HG02610 (cell line): ENCODE results near the gene PGM1.

Source experiments
- ATAC-seq: cut with Tn5 transposase; IDR thresholded peaks from one replicate; pipeline ENCODE4 v1.9.1; 2021; ENCODE audit warnings: mild to moderate bottlenecking, moderate library complexity; ENCODE audit not compliant: unreplicated experiment

The PGM1 gene

DNA sequence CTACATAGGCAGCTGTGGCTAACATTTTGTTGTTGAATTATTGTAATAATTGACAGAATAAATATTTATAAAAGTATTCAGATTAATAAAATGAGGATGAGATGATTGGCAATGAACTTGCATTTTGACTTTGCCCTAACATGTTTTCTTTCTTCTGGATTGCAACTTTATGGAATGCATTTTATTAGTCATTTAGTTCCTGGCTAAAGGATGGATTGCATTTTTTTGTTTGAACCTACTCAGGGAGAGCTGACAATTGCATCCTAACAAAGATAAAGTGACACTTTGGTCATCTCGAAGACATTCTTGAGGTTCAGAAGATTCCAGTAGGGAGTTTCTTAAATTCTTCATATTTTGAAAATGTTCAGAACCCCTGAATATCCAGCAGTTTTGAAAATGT is 37.5 kb downstream of the PGM1 start:
- ATAC-seq = no peak

DNA sequence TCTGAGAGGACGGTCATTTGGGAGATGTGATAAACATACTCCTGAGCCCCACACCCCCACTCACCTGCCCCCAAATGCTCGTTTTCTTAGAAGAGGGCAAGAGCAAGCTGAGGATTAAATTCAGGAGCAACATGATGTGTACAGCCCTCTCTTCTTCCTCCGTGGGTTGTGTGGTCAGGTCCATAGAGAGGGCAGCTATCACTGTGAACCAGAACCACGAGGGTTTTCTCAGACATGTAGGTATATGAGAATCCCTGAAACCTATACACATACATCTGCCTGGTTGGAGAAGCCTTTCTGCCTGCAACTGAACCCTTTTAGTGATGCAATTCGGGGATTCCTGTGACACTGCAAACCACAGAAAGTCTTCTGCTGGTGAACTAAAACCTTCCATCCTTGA is 38.9 kb downstream of the PGM1 start:
- no peak for ATAC-seq

DNA sequence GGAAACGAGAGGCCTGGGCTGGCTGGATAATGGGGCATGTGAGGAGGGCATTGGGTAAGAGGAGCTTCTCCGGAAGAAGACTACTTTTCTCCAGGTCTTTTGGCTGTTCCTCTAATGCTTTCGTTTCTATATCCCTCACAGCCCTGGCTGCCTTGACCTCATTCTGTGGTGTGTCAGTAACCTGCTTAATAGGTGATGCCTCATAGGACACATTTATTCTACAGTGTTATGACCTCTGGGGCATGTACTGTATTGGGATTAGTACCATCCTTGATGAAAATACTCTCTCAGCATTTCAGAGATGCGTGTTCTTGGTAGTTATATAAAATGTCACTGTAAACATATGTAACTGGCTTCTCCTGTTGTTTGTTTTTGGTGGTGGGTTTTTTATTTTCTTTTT is 40.1 kb downstream of the PGM1 start:
- no peak for ATAC-seq

DNA sequence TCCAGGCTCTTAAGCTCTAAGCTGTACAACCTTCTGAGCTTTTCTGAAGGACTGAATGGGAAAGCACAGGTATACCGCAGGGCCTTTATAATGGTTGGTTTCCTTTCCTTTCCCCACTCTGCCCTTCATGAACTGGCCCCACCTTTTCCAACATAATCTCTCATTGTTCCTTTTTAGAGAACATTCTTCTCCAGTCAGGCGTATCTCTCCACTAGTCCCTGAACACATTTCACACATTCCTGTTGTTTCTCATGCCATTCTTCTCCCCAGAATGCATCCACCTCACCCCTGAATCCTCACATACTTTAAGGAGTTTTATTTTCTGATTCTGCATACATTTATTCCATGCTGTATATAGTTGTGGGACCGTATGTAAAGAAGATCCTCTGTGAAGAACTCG is 41.3 kb downstream of the PGM1 start:
- no peak for ATAC-seq

DNA sequence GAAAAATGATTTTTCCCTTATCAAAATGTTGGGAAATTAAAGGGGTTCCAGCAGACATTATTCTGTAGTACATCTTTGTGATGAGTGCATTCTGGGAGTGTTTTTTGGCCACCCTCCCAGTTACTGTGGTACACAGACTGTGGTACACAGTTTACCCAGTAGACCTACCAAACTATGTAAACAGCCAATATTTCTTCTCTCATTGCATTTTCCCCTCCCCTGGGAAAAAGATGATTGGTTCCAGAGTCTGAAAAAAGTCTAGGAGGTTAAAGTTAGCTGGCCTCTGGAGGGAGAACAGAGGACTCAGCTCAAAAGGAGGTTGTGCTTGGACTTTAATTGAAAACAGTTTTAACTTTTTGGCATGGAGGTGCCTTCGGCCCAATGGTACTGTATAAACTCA is 42.5 kb downstream of the PGM1 start:
- ATAC-seq = no peak

DNA sequence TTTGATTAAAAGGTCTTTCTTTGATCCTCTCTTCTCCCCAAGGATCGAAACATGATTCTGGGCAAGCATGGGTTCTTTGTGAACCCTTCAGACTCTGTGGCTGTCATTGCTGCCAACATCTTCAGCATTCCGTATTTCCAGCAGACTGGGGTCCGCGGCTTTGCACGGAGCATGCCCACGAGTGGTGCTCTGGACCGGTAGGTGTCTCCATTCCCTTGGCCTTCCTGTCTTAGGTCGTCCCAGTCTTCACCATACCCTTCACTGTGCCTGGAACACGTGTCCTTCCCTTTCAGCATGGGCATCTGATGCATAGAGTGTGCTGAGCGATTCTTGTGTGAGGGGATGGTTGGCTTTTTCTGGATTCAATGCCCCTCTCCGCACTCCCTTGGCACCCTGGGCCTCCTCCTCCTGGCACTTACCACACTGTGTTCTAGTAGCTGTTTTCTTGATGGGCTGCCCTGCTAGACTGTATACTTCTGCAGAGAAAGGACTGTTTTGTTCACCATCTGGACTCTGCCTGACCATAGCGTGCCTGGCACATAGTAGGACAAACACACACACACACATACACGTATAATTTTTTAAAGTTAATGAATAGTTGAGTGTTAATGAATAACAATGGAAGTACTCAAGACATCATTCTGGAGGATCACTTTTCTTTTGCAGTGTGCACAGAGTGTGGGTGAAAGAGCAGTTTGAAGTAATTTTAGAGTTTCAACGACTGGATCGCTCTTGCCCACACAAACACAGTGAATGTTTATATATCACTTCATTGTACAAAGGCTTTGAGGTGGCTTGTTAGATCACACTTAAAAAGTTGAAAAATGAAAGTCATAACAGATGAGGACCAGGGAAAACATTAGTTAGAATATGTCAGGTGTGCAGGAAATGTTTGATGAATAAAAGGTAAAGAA is 43.2 kb downstream of the PGM1 start:
- no peak for ATAC-seq

DNA sequence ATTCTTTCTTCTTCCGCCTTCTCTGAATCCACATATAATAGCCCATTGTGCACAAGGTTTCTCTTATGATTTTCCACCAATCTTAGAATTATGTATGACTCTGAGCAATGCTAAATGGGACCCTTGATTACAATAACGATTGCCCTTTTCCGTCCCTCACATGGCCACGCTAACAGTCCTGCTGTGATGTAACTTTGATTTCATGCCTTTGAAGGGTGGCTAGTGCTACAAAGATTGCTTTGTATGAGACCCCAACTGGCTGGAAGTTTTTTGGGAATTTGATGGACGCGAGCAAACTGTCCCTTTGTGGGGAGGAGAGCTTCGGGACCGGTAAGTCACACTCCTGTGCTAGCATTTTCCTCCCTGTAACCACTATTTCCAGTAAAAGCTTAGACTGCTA is 45.3 kb downstream of the PGM1 start:
- no peak for ATAC-seq

DNA sequence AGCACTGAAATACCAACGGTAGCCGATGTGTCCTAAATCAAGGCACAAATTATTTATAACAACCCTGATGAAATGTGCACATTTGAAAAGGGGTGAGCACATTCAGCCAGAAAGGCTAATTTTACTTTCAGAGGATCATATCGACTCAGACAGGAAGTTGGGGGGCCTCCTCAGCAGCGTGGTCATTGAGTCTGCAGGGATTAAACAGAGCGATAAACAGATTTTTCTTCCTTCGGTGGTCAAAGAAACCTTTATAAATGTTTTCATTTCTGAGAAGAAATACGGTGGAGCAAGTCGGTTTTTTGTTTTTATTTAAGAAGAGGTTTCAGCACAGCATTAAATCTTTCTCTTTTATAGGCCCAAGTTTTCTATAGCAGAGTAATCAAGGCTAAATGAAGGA is 45.7 kb downstream of the PGM1 start:
- no peak for ATAC-seq

DNA sequence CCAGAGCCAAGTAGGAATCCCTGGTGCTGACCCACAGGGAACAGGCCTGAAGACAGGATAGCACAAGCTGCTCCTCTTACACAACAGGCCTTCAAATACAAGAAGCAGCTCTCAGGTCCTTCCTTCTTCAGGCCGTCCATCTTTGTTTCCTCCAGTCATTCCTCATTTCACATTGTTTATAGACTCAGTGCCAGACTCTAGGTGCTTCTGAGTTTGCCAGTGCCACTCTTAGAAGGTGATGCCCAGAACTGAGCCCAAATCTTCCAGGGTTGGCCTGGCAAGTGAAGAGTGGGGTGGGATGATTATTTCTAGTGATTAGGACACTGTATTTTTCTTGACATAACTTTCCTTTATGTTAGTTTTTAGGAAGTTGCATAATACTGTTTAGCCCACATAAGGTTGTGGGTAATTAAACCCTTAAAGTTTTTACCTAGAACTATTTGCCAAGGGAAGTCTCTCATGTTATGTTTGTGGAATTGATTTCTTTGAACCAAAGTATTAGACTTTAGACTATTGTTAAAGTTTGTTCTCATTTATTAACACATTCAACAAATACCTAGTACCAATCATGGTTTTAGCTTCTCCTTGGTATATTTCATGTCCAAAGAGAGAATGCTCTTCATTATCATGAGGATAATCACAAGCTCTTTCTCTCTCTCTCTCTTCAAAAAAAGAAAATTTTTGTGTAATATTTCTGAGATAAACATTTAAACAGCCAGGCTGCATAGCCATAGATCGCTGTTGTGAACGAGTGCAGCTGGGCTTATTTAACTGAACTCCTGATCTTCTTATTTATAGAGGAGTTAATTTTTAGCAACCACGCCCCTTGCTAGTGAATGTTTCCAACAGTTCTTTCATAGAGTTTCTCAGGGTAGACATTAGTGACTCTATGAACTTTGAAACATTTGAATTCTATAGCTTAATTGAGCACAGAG is 47.7 kb downstream of the PGM1 start:
- no peak for ATAC-seq

DNA sequence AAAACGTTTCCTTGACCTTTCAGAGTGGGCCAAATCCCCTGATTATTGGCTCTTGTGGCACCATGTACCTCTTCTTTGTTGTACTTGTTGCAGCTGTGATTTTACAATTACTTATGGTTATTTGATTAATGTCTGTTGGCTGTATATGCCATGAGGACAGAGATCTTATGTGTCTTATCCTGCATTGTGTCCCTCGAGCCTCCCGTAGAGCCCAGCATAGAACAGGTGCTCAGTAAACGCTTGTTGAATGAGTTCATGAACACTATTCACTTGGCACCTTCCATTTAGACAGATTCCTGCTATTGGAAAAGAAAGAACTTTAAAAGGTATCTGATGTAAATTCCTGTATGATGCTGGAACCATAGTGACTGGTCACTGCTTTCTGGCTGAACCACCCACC is 48.4 kb downstream of the PGM1 start:
- no peak for ATAC-seq

DNA sequence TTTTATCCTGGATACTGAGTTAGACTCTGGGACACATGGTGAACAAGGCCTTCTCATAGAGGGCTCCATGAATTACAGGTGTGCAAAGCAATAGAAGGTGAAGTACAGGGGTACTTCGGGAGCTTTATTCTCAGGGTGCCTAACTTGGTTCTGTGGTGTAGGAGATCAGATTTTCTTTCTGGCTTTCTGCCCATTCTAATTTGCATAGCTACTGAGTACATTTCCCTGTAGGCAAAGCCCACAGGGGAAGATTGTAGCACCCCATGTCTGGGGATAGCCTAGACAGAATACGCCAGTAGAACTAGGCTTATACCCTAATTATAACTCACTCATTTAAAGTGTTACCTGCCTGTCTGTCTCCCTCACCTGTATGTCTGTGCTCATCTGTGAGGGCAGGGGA is 49.7 kb downstream of the PGM1 start:
- no peak for ATAC-seq

DNA sequence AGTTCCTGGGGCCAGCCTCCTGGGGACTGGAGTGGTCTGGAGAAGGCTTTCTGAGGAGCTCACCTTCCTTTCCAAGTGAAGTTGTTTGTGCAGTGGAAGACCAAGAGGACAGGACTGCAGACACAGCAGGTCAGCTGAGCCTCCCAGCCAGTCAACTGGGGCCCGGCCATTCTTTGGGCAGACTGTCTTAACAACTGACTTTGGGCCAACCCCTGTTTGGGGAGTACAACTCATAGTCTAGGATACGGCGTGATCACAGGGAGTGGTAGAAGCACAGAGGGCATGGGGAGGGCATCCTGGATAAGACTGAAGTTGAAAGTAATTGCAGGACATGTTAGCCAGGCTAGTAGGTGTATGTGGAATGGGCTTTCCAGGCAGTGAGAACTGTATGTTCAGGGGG is 50.3 kb downstream of the PGM1 start:
- no peak for ATAC-seq

DNA sequence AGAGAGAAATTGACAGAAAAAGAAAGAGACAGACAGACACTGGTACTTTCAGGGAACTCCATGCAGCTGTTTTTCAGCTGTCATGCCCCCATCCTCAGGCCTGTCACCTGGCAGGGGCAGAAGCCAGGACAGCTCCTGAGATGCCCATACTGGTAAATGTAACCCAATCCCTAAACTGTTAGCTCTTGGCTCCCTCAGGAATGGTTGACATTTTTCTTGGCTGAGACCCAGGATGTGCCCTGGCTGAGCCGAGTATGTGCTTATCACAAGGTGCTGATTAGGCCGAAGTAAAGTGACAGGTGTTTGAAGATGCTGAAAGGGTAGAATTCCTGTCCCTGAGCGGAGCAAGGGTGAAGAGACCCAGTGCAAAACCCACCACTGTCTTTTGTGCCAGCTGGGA is 50.7 kb downstream of the PGM1 start:
- no peak for ATAC-seq

DNA sequence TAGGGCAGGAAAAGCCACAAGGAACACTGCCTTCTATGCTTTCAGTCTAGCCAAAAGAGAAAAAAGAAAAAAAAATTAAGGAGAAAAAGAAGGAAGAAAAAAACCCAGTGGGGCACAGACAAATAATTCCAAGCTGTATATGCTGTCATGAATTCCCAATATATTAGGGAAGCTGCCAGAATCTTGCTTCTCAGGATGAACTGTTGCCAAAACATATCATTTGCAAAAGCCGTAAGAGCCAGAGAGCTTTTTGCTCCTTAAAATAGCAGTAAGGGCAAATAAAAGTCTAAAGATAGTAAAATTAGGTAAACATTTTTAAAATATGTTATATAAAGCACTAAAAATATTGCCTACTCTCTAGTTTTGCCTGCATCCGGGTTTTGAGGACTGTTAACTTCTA is 52.1 kb downstream of the PGM1 start:
- ATAC-seq = no peak

DNA sequence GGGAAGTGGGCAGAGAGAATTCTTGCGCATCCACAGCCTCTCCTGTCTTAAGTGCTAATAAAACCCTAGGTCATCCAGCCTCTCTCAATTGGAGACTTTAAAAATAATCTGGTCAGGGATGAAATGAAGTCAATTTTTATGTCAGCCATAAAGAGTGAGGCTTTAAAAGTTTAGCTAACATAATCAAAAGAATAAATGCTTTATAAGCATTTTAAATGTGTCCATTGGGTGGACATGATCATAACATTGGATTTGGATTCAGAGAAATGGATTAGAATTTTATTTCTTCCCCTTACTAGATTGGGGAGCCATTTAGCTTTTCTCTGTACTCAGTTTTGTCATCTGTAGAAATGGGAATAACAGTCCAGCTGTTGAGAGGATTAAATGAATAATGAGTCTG is 55.5 kb downstream of the PGM1 start:
- ATAC-seq = no peak

DNA sequence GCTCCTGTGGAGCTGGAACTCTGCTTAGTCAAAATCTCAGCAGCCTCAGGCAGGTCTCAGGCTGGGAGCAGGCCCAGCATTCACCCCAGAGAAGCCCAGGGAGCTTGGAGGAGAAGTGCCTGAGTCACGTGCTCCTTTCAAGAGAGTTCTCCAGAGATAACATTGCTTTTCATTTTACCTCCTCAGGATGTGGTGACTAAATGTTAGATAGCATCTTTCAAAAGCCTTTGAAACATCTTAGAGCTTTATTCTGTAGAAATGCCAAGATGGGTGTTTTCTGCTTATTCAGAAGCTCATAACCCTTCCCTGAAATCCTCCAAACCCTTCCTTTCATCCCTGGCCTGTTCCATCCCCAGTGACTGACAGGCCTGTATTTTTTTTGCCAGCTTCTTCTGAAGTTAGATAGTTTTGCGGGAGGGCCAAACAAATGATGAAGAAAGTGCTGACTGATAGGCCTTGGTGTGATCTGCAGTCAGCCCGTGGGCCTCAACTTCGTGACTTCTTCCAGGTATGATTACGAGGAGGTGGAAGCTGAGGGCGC is 58.0 kb downstream of the PGM1 start:
- no peak for ATAC-seq

DNA sequence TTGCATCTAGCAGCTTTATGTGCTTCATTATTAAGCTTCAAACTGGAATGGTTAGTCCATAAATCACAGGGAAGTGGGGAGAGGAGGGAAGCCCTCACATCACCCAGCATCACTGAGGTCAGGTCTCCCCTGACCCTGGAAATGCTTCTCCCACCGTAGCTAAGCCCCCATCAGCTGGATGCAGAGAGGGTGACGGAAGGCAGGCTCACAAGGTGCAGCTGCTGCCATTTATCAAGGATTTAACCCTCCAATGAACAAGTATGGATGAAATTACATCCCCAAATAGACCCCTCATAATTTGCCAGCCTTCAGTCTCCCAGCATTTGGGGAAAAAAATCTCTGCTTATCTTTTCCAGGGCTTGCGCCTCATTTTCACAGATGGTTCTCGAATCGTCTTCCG is 60.8 kb downstream of the PGM1 start:
- ATAC-seq = no peak

DNA sequence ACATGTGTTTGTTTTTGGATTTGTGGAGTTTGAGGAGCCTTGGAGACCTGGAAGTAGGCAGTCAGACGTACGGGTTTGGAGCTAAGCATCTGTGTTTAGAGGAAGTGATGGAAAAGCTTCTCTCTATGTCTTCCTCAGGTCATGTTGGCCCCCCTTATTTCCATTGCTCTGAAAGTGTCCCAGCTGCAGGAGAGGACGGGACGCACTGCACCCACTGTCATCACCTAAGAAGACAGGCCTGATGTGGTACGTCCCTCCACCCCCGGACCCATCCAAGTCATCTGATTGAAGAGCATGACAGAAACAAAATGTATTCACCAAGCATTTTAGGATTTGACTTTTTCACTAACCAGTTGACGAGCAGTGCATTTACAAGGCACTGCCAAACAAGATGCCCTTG is 66.2 kb downstream of the PGM1 start:
- no peak for ATAC-seq

DNA sequence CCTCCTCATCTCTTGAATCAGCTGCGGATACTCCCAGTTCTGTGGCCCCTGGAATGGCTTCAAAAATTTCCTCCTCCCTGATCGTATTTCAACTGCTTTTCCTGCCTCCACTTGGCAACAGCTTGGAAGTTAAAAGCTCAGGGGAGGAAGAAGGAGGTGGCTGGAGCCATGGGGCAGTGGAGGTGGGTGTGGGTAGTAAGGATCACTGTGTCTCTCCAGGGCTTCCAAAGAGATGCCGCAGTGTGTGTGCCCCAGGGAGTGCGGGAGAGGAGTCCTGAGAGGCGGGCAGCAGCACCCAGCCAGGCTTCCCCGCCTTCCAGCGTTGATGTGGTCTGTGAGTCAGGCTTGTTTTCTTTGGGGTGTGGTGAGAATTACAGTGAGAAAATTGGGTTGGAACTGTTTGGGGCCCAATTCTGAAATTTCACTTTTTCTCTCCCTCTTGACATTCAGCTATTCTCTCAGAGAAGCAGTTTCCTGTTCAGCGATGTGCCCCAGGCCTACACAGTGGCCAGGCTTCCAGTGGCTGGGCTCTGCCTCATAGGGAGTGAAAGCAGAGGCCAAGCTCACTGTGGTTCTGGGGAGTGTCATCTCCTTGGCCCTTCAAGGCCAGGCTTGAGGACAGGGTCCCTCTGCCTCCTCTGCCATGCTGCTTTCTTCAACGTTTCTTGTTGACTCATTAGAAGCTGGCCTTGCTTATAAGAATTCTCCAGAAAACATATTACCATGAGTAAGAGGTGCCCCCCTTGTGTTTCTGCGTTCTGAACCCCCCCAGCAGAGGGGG is 69.0 kb downstream of the PGM1 start:
- ATAC-seq = no peak

DNA sequence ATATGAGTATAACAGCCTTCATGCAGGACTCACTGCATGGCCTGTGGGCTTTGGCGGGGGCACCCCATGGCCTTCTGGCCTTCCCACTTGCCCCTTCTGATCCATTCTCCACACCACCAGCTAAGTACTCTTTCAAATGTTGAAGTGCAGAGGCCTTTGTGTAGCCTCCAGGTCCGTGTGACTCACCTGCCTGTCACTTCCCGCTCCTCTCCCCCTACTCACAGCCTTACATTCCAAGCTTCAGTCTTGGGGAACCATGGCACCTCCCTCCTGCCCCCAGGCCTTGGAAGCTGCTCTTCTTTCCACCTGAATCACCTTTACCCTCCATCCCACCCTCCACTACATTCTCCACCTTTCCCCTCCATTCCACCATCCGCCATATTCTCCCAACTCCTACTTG is 69.6 kb downstream of the PGM1 start:
- no peak for ATAC-seq

DNA sequence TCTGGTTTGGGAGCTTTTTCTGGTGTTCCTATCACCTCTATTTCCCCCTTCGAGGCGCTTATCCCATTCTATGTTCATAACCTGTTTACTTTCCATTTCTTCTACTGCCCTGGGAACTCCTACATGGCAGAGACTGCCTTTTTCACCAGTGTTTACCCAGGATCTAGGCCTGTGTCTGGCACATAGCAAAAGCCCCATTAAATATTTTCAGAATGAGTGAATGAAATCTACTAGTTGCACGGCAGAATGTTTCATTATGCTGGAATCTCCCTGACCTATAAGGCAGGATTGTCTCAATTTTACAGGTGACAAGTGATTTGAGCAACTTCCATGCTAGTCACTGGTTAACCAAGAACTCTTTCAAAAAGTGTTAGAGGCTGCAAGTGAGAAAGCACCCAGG is 70.1 kb downstream of the PGM1 start:
- ATAC-seq = no peak
